Hindlimb muscle (tissue), 1 donor: ENCODE data around the gene SGSM1. TPM values are rescaled to one million over a fixed set of nuclear protein-coding genes. Genes with fewer than 3 reads are reported as not detected.
"Not testable (repeated sequence)": the region's sequence is repeated elsewhere in the genome, so short reads cannot be mapped to it uniquely, and the experiment has no call there.

Experiments
- DNase-seq: peaks from one replicate; pipeline ENCODE4 v3.0.0-alpha.2; 2013
- polyA plus RNA-seq: library from polyadenylated mRNA; unstranded; fragments of 120-200 nt; gene quantifications from one replicate; pipeline ENCODE4 v1.2.1, GENCODE V29; 2013; ENCODE audit not compliant: insufficient read length

Gene SGSM1
- polyA plus RNA-seq, 1 donor, result 0.19 TPM

DNA sequence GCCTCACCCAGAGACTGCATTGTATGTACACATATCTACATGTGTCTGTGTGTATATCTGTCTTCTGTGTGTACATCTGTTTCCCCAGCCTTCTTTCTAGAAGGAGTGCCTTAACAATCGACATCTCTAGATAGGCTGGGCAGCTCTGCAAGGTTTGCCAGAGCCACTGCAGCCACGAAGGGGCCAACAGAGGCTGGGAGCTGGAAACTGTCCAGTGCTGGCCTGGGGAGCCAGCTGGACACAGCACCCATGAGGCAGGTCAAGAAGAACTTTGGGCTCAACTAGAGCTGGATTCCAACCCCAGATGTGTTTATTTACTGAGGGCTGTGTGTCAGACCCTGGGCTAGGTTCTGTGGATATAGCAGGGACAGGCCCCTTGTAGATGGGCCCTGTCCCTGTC lies 3.3 kb downstream of the SGSM1 start:
- DNase-seq, result no peak

DNA sequence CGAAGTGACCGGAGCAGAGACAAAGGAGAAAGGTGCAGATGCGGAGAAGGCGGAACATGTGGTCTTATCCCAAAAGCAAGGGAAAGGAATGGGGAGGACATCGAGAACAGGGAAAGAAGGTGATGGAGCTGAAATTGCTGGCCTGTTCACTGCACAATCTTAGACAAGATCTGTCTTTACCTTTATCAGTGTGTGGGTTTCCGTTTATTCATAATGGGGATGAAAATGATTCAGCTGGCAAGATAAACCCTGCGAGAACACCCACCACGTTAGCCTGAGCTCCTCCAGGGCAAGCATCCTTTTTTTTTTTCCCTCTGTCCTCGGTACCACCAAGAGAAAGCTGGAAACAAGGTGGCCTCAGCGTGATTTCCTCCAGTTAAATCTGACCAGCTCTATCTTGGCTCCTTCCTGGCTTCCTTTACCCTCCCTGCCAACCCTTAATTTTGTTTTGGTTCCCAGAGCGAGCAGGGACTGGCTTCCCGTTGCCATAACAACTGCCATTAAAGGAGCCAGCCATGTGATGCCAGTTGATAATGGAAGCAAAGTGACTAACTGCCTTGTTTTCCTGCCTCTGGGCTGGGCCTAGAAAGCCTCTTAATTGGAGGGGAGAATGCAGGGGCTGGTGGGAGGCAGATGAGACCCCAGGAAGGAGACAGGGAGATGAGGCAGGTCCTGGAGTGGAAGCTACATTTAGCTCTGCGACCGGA lies 4.2 kb downstream of the SGSM1 start:
- no peak for DNase-seq

DNA sequence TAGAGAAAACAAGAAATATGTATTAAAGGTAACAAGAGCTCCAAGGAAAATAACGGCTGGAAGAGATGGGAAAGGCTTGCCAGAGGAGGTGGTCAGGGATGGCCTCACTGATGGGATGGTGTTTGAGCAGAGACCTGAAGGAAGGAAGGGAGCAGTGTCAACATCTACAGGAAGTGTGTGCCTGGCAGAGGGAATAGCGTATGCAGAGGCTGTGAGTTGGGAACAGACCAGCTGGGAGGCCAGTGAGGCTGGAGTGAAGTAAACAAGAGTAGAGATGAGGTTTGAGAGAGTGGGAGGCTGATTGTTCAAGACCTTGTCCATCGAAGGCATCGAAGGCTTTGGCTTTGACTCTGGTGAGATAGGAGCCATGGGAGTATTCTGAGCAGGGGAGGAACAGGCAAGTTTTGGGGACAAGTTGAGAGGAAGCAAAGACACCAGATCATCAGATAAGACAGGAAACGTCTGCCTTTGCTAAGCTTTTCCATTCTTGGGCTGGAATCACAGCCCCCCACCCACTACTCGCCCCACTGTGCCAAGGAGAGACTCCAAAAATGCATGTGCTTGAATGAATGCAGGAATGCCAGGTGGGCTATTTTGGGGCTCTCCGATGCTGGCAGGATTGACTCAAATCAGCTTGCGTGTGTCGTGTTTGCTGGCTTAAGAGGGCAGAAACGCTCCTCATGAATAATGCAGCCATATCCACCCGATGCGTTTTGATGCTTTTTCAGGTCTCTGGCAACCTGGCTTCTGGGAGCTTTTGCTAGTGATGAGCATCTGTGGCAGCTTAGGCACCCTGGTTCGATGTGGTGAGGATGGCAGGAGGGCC lies 7.2 kb downstream of the SGSM1 start:
- no peak for DNase-seq

GRCh38 chr22:24813861-24814770 lies 8.1 kb downstream of the SGSM1 start:
- DNase-seq, result no peak

GRCh38 chr22:24816806-24817205 lies 10.8 kb downstream of the SGSM1 start:
- DNase-seq, result no peak

DNA sequence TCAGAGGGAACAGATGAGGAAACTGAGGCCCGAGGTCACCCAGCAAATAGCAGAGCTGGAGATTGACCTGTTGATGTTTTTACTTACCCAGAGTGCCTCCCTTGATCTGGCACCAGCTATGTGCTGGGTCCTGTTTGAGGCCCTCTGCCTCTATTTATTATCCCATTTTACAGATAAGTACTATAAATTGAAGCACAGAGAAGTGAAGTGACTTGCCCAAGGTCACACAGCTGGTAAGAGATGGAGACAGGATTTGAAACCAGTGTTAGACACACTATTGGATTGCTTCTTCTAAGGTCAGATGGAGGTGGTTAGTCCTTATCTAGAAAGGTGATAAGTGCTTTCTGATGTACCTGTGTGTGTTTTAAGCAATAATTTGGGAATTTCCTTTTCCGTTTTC lies 13.5 kb downstream of the SGSM1 start:
- DNase-seq, result no peak

DNA sequence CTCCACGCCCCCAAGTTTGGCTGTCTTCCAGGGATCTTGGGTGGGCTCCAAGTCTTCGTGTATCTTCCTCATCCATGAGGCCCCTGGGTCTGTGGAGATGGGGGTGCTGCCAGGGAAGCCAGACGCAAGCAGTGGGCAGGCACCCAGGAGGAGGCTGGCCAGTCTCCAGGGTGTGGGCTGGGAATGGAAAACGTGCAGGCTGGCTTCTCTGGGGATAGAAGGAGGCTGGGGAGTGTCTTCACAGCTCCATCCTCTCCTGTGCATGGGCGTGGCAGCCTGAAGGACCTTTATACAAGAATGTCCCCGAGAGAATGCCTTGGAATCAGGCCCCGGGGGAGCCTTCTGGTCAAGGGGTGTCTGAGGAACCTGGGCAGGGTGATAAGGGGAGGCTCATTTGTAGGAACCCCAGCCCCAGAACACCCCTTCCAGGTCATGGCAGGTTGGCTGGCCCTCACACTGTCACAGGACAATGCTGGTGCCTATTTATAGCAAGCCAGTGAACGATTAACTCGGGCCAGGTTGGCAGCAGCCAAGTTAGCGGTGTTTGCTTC lies 14.0 kb downstream of the SGSM1 start:
- DNase-seq, result no peak

- no peak for DNase-seq
Measured at GRCh38 chr22:24822471-24822870, 16.5 kb downstream of the SGSM1 start.

DNA sequence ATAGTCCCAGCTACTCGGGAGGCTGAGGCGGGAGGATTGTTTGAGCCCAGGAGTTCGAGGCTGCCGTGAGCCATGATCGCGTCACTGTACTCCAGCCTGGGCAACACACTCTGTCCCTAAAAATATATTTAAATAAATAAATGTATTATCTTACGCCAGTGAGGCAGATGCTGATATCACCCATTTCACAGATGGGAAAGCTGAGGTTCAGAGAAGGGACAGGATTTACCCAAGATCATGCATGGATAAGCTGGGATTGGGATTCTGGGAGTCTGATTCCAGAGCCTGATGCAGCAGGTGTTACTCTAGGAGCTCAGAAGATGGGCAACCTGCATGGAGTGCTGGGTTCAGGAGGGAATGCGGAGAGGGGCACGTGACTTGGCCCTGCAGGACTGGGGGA lies 17.8 kb downstream of the SGSM1 start:
- no peak for DNase-seq

DNA sequence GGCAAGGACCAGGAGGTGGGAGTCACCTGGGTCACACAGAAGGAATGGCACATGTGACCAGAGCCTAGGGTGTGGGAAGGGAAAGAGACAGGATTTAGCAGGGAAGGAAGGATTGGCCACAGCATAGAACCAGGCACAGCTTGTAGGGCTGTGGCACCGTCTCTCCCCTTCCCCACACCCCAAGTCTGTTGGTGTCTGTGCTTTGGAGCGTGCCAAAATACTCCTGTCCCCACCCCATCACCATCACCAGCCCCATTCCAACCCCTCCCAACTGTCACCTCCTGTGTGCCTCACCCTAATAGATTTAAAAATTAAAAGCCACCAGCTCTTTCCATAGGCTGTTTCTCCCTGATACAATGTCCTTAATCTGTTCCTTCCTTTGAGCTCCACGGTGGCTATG lies 18.2 kb downstream of the SGSM1 start:
- no peak for DNase-seq

DNA sequence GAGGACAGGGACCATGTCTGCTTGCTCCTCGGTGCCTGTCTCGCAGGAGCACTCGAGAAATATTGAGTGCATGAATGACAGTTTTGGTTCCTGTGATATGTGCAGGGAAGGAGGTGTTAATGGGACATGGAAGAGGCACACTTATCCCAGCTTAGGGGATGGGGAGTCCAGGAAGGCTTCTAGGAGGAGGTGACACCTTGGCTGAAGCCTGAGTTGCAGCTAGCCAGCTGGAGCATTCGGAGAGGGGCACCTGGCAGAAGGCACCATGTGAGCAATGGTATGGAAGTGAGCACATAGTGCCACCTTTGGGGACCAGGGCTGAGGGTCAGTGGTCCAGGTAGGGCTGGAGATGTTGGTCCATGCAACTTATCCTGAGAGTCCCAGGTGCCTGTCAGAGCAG lies 18.9 kb downstream of the SGSM1 start:
- no peak for DNase-seq

- DNase-seq, result no peak
Measured at GRCh38 chr22:24826710-24827285, 20.8 kb downstream of the SGSM1 start.

DNA sequence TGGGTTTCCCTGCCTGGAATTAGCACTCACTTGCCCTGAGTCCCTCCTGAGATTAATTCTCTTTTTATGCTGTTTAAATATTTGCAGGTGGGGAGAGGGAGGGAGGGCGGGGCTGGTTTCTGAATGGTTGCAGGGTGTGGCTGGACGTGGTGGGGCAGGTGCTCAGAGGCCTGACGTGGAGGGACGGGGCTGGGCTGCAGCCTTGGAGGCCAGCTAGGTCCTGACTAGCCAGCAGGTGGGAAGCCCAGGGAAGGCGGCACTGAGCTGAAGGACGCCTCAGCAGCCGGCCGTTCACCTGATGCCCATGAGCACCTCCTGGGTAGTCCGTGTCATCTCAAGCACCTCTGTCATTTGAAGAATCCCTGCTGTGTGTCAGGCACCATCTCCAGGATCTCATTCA lies 21.3 kb downstream of the SGSM1 start:
- no peak for DNase-seq

- no peak for DNase-seq
Measured at GRCh38 chr22:24830205-24830979, 24.4 kb downstream of the SGSM1 start.

DNA sequence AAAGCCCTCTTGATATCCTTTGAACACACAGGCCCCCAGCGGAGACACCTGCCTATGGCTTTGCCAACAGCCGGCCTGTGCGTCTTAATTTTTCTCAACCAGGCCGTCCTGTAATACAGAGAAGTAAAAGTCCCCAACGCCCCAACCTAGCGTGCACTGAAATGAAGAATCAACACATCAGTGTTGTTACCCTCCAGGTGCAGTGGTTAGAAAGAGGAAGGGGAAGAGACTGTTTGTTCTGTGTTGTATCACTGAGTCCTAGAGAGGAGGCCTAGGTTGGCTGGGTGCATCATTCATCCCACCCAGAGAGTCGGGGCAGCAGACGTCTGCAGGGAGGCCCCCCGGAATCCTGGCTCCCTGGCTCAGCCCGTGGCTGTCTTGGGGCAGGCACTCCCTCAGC lies 25.7 kb downstream of the SGSM1 start:
- no peak for DNase-seq

GRCh38 chr22:24833881-24834495 lies 28.0 kb downstream of the SGSM1 start:
- no peak for DNase-seq

DNA sequence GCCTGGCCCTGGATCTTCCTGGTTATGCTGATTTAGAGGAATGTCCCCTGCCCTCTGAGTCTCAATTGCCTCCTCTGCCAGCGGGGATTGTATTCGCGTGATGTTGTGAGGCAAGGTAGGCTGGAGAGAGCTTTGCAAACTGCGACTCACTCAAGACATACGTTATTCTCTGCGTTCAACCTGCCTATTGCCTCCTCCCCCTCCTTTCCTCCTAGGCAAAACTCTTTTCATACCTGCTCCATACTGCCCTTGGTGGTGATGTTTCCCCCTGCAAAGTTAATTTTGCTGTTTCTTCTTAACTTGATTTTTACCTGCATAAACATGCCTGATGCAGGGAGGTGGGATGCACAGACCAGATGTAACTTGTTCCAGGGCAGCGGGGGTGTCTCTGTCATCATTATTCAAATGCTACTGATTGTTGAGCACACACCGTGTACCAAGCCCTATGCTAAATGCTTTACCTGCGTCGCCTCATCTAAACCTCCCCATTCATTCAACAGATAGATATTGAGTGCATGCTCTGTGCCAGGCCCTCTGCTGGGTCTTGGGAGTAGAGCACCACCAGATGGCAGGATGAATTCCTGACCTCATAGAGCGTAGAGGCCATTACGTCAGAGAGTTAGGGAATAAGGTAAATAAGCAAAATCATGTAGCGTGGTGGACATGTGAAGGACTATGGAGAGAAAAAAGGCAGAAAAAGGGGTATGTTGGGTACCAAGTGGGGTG lies 29.0 kb downstream of the SGSM1 start:
- no peak for DNase-seq

GRCh38 chr22:24836282-24836681 lies 30.3 kb downstream of the SGSM1 start:
- no peak for DNase-seq

- not testable (repeated sequence) for DNase-seq
Measured at GRCh38 chr22:24837517-24837916, 31.5 kb downstream of the SGSM1 start.

GRCh38 chr22:24841261-24841660 lies 35.2 kb downstream of the SGSM1 start:
- no peak for DNase-seq
